HG03460 (cell line): ENCODE results near the gene P4HA3.

Experiments used
- ATAC-seq: cut with Tn5 transposase; IDR thresholded peaks from one replicate; pipeline ENCODE4 v1.9.1; 2021; ENCODE audit not compliant: unreplicated experiment

P4HA3 gene

DNA sequence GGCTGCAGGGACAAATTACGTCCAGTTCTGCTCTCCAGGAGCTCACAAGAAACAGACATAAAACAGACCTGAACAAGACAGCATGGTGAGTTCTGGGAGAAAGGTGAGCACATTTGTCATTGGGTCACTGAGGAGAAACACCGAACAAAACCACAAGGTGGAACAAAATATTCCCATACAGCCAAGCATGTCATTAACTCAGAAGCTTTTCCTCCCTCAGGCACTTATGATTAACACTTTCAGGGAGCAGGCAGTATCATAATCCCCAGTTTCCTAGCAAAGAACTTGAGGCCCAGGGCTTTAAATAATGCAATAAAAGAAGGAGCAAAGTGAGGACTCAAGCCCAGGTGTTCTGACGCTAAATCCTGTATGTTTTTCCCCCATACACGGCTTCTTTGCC lies 43.0 kb downstream of the P4HA3 start:
- ATAC-seq, result no peak

GRCh38 chr11:74267014-74267413 lies 44.4 kb downstream of the P4HA3 start:
- ATAC-seq, result no peak

DNA sequence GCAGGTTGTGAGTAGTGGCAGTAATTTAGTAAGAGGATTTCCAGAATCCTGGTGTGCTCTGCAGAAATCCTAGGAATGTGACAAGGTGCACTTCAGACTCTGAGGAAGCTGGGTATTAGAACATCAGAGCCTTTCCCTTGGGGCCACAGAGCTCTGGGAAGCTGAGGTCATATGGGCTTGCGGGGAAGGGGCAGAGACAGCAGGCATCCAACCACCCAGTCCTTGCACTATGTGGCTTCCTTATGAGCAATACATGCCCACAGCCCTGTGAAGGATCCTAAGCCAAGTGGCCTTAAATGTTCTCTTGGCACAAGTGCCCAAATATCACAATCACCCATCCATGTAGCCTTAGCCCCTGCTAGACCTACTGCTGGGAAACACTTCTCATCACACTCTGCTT lies 46.2 kb downstream of the P4HA3 start:
- ATAC-seq, result no peak

- ATAC-seq, result no peak
These were observed 48.7 kb downstream of the P4HA3 start for GRCh38 chr11:74262725-74263124.

- ATAC-seq, result no peak
These were observed 53.4 kb downstream of the P4HA3 start for GRCh38 chr11:74257959-74258553.

DNA sequence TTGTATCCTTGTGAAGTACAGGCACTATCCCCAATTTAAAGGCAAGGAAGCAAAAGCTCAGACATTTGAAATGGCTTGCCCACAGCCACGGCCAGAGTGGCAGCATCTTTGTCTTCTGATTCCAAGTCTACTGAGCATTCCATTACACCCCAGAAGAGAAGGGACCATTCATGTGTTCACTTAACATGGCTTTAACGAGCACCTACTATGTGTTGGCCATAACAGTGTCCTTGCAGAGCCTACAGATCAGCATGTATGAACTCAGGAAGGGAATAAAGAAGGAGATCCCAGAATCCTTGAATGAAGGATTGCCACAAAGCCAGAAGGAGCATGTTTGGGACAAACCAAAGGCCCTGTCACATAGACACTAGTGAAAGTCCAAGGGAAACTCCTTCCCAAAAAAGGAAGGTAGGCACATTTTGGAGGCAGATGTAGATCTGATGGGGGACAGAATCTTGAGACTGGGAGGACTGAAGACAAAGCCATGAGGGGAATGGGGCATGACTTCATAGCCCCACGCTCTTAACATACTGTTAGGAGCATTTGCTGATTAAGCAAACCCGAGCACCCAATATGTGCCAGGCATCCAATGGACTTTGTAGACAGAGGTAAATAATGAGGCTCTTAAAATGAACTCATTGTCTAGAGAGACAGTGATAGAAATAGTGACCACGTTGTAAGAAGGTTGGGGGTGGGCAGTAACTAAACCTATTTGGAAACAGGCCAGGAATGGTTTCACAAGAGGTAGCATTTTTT lies 54.9 kb downstream of the P4HA3 start:
- ATAC-seq, result no peak

- no peak for ATAC-seq
These were observed 55.6 kb downstream of the P4HA3 start for GRCh38 chr11:74255741-74256375.

GRCh38 chr11:74253361-74253760 lies 58.1 kb downstream of the P4HA3 start:
- no peak for ATAC-seq

DNA sequence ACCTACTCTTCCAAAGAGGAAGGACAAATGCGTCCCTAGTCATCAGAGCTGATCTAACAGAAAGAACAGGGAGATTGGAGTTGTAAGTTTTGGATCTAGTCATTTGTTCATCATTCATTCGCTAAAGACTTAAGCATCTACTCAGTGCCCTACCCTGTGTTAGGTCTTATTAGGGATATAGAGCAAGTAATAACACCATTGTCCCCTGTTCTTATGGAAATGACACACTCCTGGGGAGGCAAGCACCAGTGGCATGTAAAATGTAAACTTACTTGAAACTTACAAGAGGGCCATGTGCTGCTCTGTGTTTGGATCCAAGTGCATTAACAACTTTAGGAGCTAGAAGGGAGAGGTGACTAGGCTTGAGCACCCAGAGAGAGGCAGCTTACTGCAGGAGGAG lies 61.9 kb downstream of the P4HA3 start:
- no peak for ATAC-seq

DNA sequence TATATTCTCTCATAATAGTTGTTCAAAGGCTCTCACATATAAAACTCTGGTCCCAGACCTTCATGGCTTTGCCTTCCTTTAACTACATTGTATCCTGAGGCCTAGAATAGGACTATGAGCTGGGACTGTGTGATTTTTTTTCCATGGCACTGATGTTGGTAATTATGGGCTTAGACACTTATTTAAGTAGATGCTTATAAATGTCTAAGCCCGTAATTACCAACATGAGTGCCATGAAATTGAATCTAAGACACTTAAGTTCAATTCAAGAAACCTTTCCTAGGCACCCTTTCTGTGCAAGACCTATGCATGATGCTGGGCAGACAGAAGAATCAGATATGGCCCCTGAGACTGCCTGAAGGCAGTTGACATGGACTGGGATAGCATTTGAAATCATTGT lies 63.0 kb downstream of the P4HA3 start:
- ATAC-seq, result no peak

GRCh38 chr11:74238243-74238642 lies 73.2 kb downstream of the P4HA3 start:
- no peak for ATAC-seq

GRCh38 chr11:74237541-74237940 lies 73.9 kb downstream of the P4HA3 start:
- no peak for ATAC-seq

DNA sequence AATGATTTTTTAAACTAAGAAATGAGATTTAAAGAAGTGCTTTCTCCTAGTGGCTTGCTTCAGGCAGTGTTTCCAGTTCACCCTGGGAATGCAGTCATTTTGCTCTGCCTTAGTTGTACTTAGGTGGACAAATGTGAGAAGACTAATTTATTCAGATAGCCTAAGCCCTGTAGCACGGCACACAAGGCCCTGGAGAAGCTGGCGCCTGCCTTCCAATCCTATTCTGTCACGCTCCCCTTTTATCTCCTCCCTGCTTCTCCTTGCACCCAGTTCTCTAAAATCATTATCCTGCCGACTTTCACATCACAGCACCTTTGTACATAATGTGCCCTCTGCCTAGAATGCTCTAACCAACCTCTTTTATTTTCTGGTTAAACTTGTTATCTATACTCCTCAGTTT lies 76.3 kb downstream of the P4HA3 start:
- ATAC-seq, result no peak

DNA sequence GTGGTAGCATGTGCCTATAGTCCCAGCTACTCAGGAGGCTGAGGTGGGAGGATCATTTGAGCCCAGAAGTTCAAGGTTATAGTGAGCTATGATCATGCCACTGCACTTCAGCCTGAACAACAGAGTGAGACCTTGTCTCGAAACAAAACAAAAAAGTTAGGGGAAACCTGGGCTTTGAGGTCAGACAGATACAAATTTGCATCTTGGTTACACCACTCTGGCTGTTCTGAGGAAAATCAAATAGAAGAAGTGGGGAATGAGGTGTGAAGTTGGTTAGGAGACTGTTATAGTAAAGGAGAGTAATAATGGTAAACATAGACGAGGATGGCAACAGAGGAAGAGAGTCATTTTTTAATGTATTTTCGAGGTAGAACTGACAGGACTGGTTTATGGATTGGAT lies 77.8 kb downstream of the P4HA3 start:
- ATAC-seq, result no peak

- ATAC-seq, result no peak
These were observed 79.0 kb downstream of the P4HA3 start for GRCh38 chr11:74232311-74232950.

- ATAC-seq, result no peak
These were observed 84.5 kb downstream of the P4HA3 start for GRCh38 chr11:74226907-74227306.

DNA sequence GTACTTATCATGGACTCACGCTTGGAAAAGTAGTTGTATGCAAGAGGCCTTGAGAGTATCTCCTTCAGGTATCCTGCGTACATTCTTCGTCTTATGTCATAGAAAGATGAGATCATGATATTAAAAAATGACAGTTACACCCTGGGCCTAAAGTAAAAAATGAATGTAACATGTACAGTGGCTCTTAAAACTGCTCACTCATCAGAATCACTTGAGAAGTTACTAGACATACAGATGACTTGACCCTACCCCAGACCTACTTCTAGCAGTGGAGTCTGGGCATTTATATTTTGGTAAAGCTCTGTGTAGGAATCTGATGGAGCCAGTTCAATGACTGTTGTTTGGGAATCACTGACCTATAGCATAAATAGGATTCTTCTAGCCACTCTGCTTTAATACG lies 85.9 kb downstream of the P4HA3 start:
- ATAC-seq, result no peak

- no peak for ATAC-seq
These were observed 89.6 kb downstream of the P4HA3 start for GRCh38 chr11:74221816-74222215.

- no peak for ATAC-seq
These were observed 91.1 kb downstream of the P4HA3 start for GRCh38 chr11:74220376-74220775.
